ENCODE data around the gene LRMDA. TPM values are rescaled to one million over a fixed set of nuclear protein-coding genes. Genes with fewer than 3 reads are reported as not detected.

LRMDA gene
- total and polyA plus RNA-seq, 4 experiments from 2014 or later: not detected

GRCh38 chr10:76001461-76001860, 570.0 kb downstream of the LRMDA start:
- Mint-ChIP-seq H3K36me3 (no peaks in the 10 kb centered on the region), H3K4me3 (no peak overlapping the region), H3K27ac (no peak overlapping the region), H3K4me1 (no peaks in the 10 kb centered on the region), H3K27me3 (peaks cover 0 to 2% of the 10 kb centered on the region in 2 donors), H3K9me3 (peaks cover 0 to 4% (median 0%) of the 10 kb centered on the region in 8 donors)
- intact Hi-C loops (cut with micrococcal nuclease): no loop called here
- no peak overlapping the region for H3K4me3 ChIP-seq (ENCODE audit: low read length in 2 of 2)
- H3K27ac ChIP-seq (ENCODE audit: low read depth, low read length): no peak overlapping the region
- no peaks in the 10 kb centered on the region for H3K36me3 ChIP-seq (ENCODE audit: insufficient read depth, low read length)
- ChIA-PET POLR2A (ENCODE audit: partially characterized antibody) (no interaction called here), CTCF (ENCODE audit: partially characterized antibody) (no interaction called here)
- H3K27me3 ChIP-seq (ENCODE audit: insufficient read depth, low read length): no peaks in the 10 kb centered on the region
- no peak for DNase-seq
- H3K9me3 ChIP-seq (ENCODE audit: control insufficient read depth in 1 of 2, low read length in 2 of 2): no peaks in the 10 kb centered on the region
- no peaks in the 10 kb centered on the region for H3K4me1 ChIP-seq (ENCODE audit: insufficient read depth, low read length)

- Histone ChIP-seq H3K4me1 (ENCODE audit: insufficient read depth, low read length) (no peaks in the 10 kb centered on the region), H3K27me3 (ENCODE audit: insufficient read depth, low read length) (no peaks in the 10 kb centered on the region), H3K36me3 (ENCODE audit: insufficient read depth, low read length) (no peaks in the 10 kb centered on the region), H3K4me3 (ENCODE audit: low read length in 2 of 2) (no peak overlapping the region), H3K9me3 (ENCODE audit: control insufficient read depth in 1 of 2, low read length in 2 of 2) (no peaks in the 10 kb centered on the region), H3K27ac (ENCODE audit: low read depth, low read length) (no peak overlapping the region)
- Mint-ChIP-seq H3K4me1 (no peaks in the 10 kb centered on the region), H3K36me3 (no peaks in the 10 kb centered on the region), H3K9me3 (peaks cover 0 to 4% (median 0%) of the 10 kb centered on the region in 8 donors), H3K4me3 (no peak overlapping the region), H3K27ac (no peak overlapping the region), H3K27me3 (peaks cover 0 to 2% of the 10 kb centered on the region in 2 donors)
- CTCF ChIA-PET (ENCODE audit: partially characterized antibody): no interaction called here
- intact Hi-C loops (cut with micrococcal nuclease): no loop called here
- POLR2A ChIA-PET (ENCODE audit: partially characterized antibody): no interaction called here
- no peak for DNase-seq
Measured at GRCh38 chr10:76002262-76002854, 570.9 kb downstream of the LRMDA start.

GRCh38 chr10:76007667-76008181, 576.3 kb downstream of the LRMDA start:
- Histone ChIP-seq H3K4me3 (ENCODE audit: low read length in 2 of 2) (no peak overlapping the region), H3K27me3 (ENCODE audit: insufficient read depth, low read length) (no peaks in the 10 kb centered on the region), H3K27ac (ENCODE audit: low read depth, low read length) (no peak overlapping the region), H3K4me1 (ENCODE audit: insufficient read depth, low read length) (no peaks in the 10 kb centered on the region), H3K9me3 (ENCODE audit: control insufficient read depth in 1 of 2, low read length in 2 of 2) (no peaks in the 10 kb centered on the region), H3K36me3 (ENCODE audit: insufficient read depth, low read length) (no peaks in the 10 kb centered on the region)
- Mint-ChIP-seq H3K27me3 (peaks cover 0 to under 1% of the 10 kb centered on the region in 2 donors), H3K27ac (no peak overlapping the region), H3K9me3 (peaks cover 0 to 5% (median 0%) of the 10 kb centered on the region in 8 donors), H3K4me1 (no peaks in the 10 kb centered on the region), H3K36me3 (no peaks in the 10 kb centered on the region), H3K4me3 (no peak overlapping the region)
- ChIA-PET CTCF (ENCODE audit: partially characterized antibody) (no interaction called here), POLR2A (ENCODE audit: partially characterized antibody) (no interaction called here)
- intact Hi-C loops (cut with micrococcal nuclease): no loop called here
- no peak for DNase-seq

- DNase-seq: no peak
- no peaks in the 10 kb centered on the region for H3K36me3 ChIP-seq (ENCODE audit: insufficient read depth, low read length)
- no peak overlapping the region for H3K27ac Mint-ChIP-seq
- no peak overlapping the region for H3K4me3 ChIP-seq (ENCODE audit: low read length in 2 of 2)
- no peaks in the 10 kb centered on the region for H3K36me3 Mint-ChIP-seq
- no peaks in the 10 kb centered on the region for H3K4me1 Mint-ChIP-seq
- no peak overlapping the region for H3K4me3 Mint-ChIP-seq
- H3K4me1 ChIP-seq (ENCODE audit: insufficient read depth, low read length): no peaks in the 10 kb centered on the region
- H3K27ac ChIP-seq (ENCODE audit: low read depth, low read length): no peak overlapping the region
- ChIA-PET CTCF (ENCODE audit: partially characterized antibody) (no interaction called here), POLR2A (ENCODE audit: partially characterized antibody) (no interaction called here)
- H3K9me3 Mint-ChIP-seq: peaks cover 0 to 5% (median 0%) of the 10 kb centered on the region in 8 donors
- H3K27me3 Mint-ChIP-seq: peaks cover 0 to 1% of the 10 kb centered on the region in 2 donors
- no peaks in the 10 kb centered on the region for H3K9me3 ChIP-seq (ENCODE audit: control insufficient read depth in 1 of 2, low read length in 2 of 2)
- no peaks in the 10 kb centered on the region for H3K27me3 ChIP-seq (ENCODE audit: insufficient read depth, low read length)
- intact Hi-C loops (cut with micrococcal nuclease): no loop called here
Measured at GRCh38 chr10:76009531-76009930, 578.1 kb downstream of the LRMDA start.

GRCh38 chr10:76010703-76011102, 579.3 kb downstream of the LRMDA start:
- DNase-seq: no peak
- POLR2A ChIA-PET (ENCODE audit: partially characterized antibody): no interaction called here
- intact Hi-C loops (cut with micrococcal nuclease): no loop called here
- Histone ChIP-seq H3K9me3 (ENCODE audit: control insufficient read depth in 1 of 2, low read length in 2 of 2) (no peaks in the 10 kb centered on the region), H3K27ac (ENCODE audit: low read depth, low read length) (no peak overlapping the region), H3K4me1 (ENCODE audit: insufficient read depth, low read length) (no peaks in the 10 kb centered on the region), H3K27me3 (ENCODE audit: insufficient read depth, low read length) (no peaks in the 10 kb centered on the region), H3K4me3 (ENCODE audit: low read length in 2 of 2) (no peak overlapping the region), H3K36me3 (ENCODE audit: insufficient read depth, low read length) (no peaks in the 10 kb centered on the region)
- H3K4me1 Mint-ChIP-seq: no peaks in the 10 kb centered on the region
- peaks cover 0 to 5% (median 0%) of the 10 kb centered on the region in 8 donors for H3K9me3 Mint-ChIP-seq
- no peak overlapping the region for H3K27ac Mint-ChIP-seq
- H3K4me3 Mint-ChIP-seq: no peak overlapping the region
- H3K36me3 Mint-ChIP-seq: no peaks in the 10 kb centered on the region
- peaks cover 0 to 1% of the 10 kb centered on the region in 2 donors for H3K27me3 Mint-ChIP-seq
- CTCF ChIA-PET (ENCODE audit: partially characterized antibody): no interaction called here

GRCh38 chr10:76012716-76013327, 581.4 kb downstream of the LRMDA start:
- ChIA-PET CTCF (ENCODE audit: partially characterized antibody) (no interaction called here), POLR2A (ENCODE audit: partially characterized antibody) (no interaction called here)
- DNase-seq: no peak
- H3K27me3 Mint-ChIP-seq: peaks cover 0 to 1% of the 10 kb centered on the region in 2 donors
- H3K4me1 Mint-ChIP-seq: no peaks in the 10 kb centered on the region
- Histone ChIP-seq H3K9me3 (ENCODE audit: control insufficient read depth in 1 of 2, low read length in 2 of 2) (no peaks in the 10 kb centered on the region), H3K4me3 (ENCODE audit: low read length in 2 of 2) (no peak overlapping the region), H3K27me3 (ENCODE audit: insufficient read depth, low read length) (no peaks in the 10 kb centered on the region), H3K4me1 (ENCODE audit: insufficient read depth, low read length) (no peaks in the 10 kb centered on the region), H3K36me3 (ENCODE audit: insufficient read depth, low read length) (no peaks in the 10 kb centered on the region), H3K27ac (ENCODE audit: low read depth, low read length) (no peak overlapping the region)
- intact Hi-C loops (cut with micrococcal nuclease): no loop called here
- no peak overlapping the region for H3K4me3 Mint-ChIP-seq
- no peaks in the 10 kb centered on the region for H3K36me3 Mint-ChIP-seq
- H3K27ac Mint-ChIP-seq: no peak overlapping the region
- peaks cover 0 to 5% (median 0%) of the 10 kb centered on the region in 8 donors for H3K9me3 Mint-ChIP-seq

GRCh38 chr10:76015245-76015644, 583.8 kb downstream of the LRMDA start:
- intact Hi-C loops (cut with micrococcal nuclease): no loop called here
- no peak overlapping the region for H3K27ac ChIP-seq (ENCODE audit: low read depth, low read length)
- no peaks in the 10 kb centered on the region for H3K36me3 ChIP-seq (ENCODE audit: insufficient read depth, low read length)
- peaks cover 0 to 5% (median 0%) of the 10 kb centered on the region in 8 donors for H3K9me3 Mint-ChIP-seq
- no peaks in the 10 kb centered on the region for H3K9me3 ChIP-seq (ENCODE audit: control insufficient read depth in 1 of 2, low read length in 2 of 2)
- no peaks in the 10 kb centered on the region for H3K4me1 Mint-ChIP-seq
- H3K4me3 Mint-ChIP-seq: no peak overlapping the region
- no peaks in the 10 kb centered on the region for H3K4me1 ChIP-seq (ENCODE audit: insufficient read depth, low read length)
- POLR2A ChIA-PET (ENCODE audit: partially characterized antibody): no interaction called here
- CTCF ChIA-PET (ENCODE audit: partially characterized antibody): no interaction called here
- DNase-seq: no peak
- no peaks in the 10 kb centered on the region for H3K36me3 Mint-ChIP-seq
- H3K27me3 ChIP-seq (ENCODE audit: insufficient read depth, low read length): no peaks in the 10 kb centered on the region
- no peak overlapping the region for H3K27ac Mint-ChIP-seq
- no peak overlapping the region for H3K4me3 ChIP-seq (ENCODE audit: low read length in 2 of 2)
- H3K27me3 Mint-ChIP-seq: peaks cover 0 to 1% of the 10 kb centered on the region in 2 donors
